GM18909 (cell line): ENCODE measurements around the gene HERPUD1.
"Not testable (repeated sequence)": the region's sequence is repeated elsewhere in the genome, so short reads cannot be mapped to it uniquely, and the experiment has no call there.

Experiments
- ATAC-seq: cut with Tn5 transposase; IDR thresholded peaks from one replicate; pipeline ENCODE4 v1.9.1; 2021; ENCODE audit warnings: mild to moderate bottlenecking; ENCODE audit not compliant: unreplicated experiment, poor library complexity

The HERPUD1 gene

DNA sequence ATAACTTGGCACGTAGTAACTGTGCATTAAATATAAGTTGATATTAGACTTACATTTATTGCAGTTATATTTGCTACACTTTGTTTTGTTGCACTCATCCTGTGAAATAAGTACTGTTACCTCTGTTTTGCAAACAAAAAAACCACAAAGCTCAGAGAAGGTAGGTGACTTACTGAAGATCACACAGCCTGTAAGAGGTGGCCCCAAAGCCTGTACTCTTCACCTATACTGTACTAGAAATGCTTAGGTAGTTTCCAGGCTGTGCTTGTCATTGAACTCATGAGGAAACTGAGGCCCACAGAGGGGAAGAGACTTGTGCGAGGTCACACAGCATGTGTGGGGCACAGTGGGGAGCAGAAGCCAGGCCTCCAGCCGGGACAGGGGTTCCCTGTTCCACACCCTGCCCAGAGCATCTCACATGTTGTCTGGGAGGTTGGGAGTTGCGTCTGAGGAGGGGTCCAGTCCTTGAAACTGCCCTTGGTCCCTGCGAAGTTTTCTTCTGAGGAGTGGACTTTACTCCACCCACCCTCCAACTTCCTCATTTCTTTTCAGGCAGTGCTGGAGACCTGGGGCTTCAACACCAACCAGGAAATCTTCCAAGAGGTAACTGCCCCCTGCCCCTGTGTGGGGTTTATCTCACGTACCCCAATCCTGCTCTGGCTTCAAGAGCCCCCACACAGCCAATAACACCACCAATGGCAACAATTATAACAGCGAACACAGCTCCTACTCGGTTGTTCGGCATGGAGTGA, 42.8 kb downstream of the HERPUD1 start:
- no peak for ATAC-seq

DNA sequence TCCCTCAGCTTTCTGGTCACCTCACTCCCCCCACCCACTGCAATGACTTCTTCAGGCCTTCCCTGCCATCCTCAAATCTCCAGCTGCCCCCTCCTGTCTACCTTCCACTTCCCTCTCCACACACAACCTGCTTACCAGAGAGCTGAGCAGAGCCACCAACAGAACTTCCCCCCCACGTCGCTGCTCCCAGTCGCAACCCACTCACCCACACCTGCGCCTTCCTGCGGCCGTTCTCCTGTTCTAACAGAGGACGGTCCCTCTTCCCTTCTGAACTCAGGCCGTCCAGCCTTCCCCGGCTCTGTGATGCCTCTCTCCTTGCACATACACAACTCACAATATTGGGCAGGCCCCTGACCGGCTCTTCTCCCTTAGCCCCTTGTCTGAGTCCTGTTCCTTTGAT, 43.8 kb downstream of the HERPUD1 start:
- ATAC-seq: no peak

DNA sequence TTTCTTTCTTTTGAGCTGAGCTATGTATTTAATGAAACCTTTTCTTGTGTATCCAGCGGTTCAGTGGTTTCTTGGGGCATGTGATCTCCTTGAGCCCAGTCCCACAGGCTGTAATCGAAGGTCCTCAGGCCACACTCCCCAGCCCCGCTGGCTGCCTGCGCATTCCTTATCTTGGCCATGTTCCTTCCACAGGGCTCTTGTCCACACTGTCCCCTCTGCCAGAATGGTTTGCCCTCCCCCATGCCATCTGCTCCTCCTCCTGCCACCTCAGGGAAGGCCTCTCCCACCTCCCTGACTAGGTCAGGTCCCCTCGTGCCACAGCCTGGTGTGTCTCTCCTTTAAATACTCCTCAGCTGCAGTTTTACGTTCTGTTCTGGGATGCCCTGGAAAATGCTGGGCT, 45.3 kb downstream of the HERPUD1 start:
- ATAC-seq: no peak

DNA sequence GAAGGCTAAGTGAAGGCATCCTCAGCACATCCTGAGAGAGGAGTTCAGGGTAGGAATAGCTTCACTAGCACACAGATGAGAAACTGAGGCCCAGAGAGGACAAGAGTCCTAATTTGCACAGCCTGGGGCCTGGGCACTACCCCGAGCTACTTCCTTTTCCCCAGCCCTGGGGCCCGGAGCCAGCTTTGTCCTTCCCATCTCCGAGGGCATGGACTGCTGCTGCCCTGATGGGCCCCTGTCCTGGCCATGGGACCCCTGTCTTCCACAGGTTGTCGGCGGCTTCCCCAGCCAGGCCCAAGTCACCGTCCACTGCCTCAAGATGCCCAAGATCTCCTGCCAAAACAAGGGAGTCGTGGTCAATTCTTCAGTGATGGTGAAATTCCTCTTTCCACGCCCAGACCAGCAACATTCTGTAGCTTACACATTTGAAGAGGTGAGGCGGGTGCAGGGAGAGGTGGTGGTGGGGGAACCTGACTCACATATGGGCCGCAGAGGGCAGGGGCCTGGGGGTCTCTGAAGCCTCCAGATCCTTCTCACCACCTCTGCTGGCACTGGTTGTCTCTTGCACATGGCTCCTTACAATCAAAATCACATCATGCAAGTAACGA, 46.0 kb downstream of the HERPUD1 start:
- no peak for ATAC-seq

DNA sequence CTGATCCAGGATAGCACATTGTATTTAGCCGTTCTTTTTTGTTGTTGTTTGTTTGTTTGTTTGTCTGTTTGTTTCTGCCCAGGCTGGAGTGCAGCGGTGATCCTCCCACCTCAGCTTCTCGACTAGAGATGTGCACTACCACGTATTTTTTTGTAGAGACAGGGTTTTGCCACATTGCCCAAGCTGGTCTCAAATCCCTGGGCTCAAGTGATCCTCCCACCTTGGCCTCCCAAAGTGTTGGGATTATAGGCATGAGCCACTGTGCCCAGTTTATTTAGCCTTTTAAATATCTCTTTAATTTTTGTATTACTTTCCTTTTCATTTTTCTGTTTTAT, 48.2 kb downstream of the HERPUD1 start:
- ATAC-seq: no peak

DNA sequence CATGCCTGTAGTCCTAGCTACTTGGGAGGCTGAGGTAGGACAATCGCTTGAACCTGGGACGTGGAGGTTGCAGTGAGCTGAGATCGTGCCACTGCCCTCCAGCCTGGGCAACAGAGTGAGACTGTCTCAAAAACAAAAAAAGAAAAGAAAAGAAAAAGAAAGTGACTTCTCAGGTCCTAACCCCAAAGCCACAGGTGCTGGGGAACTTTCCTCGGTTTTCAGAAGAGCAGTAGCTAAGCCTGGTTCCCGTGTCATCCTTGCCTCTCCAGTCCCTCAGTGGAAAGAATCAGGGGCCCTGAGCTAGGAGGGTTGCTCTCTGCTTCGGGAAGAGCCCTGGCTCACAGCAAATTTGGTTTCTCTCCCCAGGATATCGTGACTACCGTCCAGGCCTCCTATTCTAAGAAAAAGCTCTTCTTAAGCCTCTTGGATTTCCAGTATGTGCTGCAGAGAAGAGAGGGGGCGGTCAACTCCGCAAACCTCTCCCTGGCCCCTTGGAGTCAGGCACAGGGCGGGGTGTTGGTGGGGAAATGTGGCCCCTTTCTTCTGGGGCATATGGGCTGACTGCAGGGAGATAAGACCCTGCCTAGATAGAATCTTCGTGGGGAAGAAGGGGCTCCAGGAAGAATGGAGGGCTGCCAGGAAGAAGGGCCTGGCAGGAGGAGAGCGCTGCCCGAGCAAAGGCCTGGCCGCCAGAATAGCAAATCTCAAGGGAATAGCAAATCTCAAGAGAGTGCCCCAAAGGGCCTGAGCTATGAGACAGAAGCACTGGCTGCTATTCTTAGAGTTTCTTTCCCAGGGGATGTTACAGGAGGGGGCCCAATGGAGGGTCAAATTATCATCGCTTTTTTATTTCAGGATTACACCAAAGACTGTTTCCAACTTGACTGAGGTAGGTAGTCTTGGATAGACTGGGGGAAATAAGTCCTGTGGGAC, 49.1 kb downstream of the HERPUD1 start:
- peak; percentile 43 for ATAC-seq

DNA sequence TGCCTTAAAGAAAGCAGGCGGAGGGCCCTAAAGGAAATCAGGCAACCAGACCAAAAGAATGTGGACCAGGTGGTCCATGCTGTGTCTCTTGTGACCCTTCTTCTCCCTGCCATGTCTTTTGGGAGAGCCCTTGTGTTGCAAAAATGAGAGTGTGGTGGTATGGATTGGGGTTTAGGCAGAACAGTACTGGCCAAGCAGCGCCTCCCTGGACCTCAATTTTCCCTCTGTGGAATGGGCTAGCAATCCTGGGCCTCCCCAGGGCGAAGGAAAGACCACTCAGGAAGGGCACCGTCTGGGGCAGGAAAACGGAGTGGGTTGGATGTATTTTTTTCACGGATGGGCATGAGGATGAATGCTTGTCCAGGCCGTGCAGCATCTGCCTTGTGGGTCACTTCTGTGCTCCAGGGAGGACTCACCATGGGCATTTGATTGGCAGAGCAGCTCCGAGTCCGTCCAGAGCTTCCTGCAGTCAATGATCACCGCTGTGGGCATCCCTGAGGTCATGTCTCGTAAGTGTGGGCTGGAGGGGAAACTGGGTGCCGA, 49.9 kb downstream of the HERPUD1 start:
- ATAC-seq: no peak

DNA sequence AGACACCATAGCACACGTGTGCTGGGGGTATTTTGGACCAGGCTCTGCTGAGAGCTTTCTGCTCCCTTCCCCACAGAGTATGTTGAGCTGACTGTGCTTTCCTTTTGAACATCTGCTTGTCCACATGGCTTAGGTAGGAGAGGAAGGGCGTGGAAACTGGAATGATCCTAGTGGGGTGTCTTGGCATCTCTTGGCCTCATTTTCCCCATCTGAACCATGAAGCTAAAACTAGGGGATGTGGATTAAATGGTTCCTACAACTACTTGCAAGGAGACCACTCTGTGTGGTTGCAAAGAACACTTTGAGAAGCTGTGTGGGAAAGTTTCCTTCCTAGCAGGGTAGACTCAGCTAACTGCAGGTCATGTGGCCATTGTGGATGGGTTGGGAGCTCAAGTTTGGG, 50.8 kb downstream of the HERPUD1 start:
- ATAC-seq: no peak

DNA sequence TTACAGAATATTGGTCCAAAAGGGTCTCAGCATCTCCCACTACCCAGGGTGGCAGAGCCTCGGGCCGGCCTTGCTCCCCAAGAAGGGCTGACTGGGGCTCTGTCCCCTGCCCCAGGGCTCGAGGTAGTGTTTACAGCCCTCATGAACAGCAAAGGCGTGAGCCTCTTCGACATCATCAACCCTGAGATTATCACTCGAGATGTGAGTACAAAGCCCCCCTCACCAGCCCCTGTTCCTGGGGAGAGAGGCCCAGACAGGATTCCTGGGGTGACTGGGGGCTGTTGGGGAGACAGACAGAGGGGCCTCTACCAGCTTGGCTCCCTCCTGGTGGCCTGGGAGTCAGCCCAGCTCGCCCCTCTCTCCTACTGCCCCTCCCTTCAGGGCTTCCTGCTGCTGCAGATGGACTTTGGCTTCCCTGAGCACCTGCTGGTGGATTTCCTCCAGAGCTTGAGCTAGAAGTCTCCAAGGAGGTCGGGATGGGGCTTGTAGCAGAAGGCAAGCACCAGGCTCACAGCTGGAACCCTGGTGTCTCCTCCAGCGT, 51.3 kb downstream of the HERPUD1 start:
- no peak for ATAC-seq

DNA sequence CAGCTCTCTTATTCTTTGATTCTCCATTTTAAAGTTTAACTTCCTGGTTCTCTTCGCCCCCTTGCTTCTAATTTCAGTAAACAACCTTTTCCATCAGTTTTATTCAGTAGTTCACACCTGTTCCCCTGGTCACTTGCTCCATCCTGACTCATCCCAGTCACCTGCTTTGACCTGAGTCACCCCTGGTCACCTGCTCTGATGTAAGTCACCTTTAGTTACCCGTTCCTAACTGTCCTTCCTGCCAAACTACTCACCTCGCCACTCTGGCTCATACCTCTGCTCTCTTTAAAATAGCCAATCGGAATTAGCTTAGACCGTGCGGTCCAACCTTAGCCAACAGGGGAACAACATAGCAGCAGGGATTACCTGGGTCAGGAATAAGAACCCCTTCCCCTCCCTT, 52.7 kb downstream of the HERPUD1 start:
- ATAC-seq: no peak

DNA sequence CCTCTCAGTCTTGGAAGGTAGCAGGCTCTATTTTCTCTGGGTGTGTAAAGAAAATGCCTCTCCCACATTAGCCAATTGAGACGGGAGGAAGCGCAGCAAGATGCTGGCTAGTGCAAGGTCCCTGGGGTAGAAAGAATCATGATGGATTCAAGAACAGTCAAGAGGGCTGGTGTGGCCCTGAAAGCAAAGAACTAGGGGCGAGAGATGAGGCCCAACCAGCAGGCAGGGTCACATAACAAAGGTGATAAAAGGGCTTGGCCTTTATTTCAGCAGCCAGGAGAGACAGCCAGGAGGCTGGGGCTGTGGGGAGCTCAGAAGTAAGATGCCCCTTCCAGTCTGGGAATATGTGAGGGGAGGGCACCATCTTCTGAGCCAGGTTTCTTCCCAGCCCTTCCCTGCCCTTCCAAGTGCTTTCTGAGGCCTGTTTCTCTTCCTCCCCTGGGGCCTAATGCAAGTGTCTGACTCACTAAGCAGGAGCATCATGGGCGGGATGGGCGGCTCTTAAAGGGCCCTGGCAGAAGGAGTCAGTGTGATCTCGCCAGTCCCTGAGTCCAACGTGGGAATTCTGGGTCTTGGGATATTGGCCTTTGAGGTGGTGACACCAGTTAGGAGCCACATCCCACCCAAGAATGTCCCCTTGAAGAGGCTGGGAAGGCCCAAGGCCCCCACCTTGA, 53.5 kb downstream of the HERPUD1 start:
- no peak for ATAC-seq

DNA sequence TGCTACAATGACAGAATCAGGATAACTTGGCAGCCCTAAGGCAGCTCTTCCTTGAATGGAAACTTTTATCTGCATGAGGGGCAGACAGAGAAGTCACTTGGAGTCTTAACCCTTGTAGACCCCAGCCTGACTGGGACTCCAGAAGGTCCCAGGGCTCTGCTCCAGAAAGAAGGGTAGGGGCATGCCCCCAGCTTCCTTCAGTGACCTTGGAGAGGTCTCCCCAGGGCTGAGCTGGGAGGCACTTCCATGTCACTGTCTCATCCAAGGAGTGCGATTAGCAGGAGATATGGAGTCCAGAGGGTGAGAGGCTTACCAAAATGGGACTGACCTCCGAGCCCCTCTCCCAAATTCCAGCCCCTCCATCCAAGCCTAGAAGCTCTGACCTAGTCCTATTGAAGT, 54.0 kb downstream of the HERPUD1 start:
- no peak for ATAC-seq

DNA sequence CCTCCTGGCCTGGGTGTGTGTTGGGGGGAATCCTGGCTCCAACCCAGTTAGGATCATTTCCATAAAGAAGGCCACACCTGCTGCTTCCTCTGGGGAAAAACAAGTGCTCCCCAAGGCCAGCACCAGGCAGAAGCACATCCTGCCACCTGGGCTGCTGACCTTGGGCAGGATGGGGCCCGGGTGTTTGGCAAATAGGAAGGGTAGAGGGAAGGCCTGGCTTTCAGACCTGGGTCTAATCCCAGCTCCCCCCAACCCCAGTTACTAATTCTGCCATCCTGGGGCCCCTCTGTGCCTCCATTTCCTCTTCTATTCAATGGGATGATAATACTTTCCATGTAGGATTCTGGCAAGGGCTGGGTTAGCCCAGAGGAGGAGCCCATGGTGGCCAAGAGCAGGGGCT, 54.4 kb downstream of the HERPUD1 start:
- no peak for ATAC-seq

DNA sequence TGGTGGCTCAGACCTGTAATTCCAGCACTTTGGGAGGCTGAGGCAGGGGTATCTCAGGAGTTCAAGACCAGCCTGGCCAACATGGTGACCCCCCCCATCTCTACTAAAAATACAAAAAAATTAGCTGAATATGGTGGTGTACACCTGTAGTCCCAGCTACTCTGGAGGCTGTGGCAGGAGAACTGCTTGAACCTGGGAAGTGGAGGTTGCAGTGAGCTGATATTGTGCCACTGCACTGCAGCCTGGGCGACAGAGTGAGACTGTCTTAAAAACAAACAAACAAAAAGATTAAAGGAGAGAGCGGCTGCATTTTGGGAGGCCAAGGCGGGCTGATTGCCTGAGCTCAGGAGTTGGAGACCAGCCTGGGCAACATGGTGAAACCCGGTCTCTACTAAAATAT, 55.0 kb downstream of the HERPUD1 start:
- ATAC-seq: not testable (repeated sequence)

DNA sequence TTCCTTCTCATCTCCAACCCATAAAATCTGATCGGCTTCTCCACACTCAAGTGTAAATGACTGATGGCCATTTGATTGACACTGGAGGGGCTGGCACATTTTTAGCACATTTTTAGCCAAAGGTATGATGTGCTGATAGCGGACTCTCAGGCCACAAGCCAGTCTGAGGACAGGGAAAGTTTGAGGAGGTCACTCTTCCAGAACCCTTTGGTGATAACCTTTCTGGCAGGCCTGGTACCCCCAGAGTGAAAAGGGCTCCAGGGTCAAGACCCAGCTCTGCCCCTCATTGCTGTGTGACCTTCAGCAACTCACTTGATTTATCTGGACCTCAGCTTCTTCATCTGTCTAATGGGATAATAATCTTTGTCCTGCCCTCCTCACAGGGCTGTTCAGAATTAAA, 55.8 kb downstream of the HERPUD1 start:
- no peak for ATAC-seq

DNA sequence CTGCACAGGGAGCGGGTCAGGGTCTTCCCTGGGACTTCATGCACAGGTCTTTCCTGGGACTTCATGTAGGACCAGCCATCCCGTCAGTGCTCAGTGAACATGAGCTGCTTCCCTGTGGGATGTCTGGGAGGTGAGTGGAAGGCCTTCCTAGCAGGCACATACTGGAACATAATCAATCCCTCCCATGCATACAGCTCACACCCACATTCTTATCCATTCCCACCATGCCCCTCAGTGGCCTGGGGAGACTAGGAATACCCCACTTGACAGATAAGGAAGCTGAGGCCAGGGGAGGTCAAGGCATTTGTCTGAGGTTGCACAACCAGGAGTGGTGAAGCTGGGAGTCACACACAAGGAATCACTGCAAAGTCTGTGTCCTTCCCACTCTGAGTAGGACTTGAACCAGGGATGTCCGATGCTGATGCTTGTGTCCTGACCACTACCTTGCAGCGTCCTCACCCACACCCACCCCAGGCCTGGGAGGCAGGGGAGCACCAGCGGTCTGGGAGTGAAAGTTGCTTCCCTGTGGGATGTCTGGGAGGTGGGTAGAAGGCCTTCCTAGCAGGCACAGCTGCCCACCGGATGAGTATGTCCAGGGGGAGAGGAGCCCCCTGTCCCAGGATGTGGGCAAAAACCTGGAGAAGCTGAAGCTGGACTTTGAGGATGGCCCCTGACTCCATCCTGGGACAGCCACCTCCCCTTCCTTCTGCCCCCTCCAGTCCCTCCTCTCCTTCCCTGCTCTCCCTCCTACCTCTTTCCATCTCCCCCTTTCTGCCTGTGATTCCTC, 56.4 kb downstream of the HERPUD1 start:
- no peak for ATAC-seq

DNA sequence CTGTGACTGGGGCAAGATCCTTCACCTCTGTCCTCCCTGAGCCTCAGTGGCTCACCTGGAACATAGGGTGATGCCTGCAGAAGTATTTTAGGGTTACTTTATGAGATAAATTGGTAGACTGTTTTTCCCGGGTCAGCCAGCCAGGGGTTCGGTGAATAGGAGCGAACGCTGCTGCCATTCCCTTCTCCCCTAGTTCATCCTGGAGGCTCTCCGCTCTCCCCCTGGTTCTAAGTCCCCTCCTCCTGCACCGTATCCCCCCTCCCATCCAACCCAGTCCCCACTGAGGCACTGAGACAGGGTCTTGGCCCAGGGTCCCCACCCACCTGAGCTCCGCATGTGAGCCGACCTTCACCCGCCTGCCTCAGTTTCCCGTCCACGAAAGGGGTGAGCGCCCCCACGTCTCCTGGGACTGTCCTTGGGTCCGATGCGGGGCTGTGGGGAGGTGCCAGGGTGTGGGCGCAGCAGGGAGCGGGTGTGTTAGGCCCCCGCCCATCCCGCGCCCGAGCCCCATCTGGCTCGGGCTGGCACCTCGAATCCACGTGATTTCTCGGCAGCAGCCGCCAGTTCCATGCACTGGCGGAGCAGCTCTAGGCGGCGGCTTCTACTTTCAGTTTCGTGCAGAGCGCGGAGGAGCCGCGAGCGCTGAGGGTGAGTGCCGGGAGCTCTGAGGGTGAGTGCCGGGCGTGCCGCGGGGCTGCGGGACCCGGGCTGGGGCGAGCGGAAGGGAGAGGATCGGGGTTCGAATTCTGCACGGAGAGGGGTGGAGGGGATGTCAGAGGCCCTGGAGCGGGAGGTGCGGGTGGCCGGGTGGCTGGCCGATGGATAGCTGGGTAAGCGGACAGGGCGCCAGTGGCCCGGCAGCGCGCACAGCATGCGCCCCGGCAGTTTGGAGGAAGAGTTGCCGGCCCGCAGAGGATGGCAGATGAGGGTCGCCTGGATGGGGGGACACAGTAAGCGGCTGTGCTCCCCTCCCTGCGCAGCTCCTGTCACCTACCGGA, 57.3 kb downstream of the HERPUD1 start, which contains the start of gene NLRC5:
TSS of gene NLRC5 (plus strand) at position 610 of the 998 bp plus-strand sequence. CDS start 31,156 bp downstream, outside the sequence.
- peak; percentile 82 for ATAC-seq

DNA sequence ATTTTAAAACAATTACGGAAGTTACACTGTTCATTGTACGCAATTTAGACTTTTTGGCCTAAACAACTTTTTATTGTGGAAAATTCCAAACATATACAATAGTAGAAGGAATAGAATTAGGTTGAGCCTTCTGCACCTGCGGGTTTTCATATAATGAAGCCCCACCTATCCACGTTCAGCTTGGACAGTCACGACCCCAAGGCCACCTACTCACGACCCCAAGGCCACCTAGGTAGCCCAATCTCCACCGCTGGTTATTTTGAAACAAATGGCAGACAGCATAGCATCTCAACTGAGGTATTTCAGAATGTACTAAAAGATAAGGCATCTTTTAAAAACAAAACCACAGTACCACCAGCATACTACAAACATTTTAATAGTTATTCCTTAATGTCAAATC, 58.0 kb downstream of the HERPUD1 start:
- no peak for ATAC-seq
